HepG2 (cell line): ENCODE data around the gene TNFRSF6B. TPM values are rescaled to one million over a fixed set of nuclear protein-coding genes. Genes with fewer than 3 reads are reported as not detected.

Experiments used
- ATAC-seq: fragments of 200-7000 bp; cut with Tn5 transposase; 3 replicates; pipeline ENCODE4 v1.9.1; 2020; ENCODE audit warnings: mild to moderate bottlenecking, moderate library complexity
- BruUV-seq: library from RNA; stranded (reverse); fragments of 400-500 nt; replicated peaks from 2 replicates; lab custom pipeline; 2021; lab: Mats Ljungman, UMichigan
- CTCF ChIA-PET: fragments of 300-600 bp; formaldehyde crosslinking; extraction: SDS; loops from one replicate; lab custom pipeline; 2021; ENCODE audit warnings: low total read pairs, inconsistent platforms, low intra/inter-chr PET ratio; lab: Yijun Ruan, JAX
- POLR2A ChIA-PET: fragments of 350-600 bp; sonication (Branson Sonifier 250); formaldehyde crosslinking; loops from one replicate; lab custom pipeline; 2020; ENCODE audit warnings: antibody characterized with exemption, inconsistent platforms; lab: Yijun Ruan, JAX
- DNase-seq: peaks from one replicate; pipeline ENCODE4 v3.0.0-alpha.2; 2015; ENCODE audit warnings: low spot score
- FAIRE-seq: peaks from 3 replicates; lab custom pipeline; 2011; peaks lifted over from hg19 to GRCh38; lab: Jason Lieb, UNC
- H2AFZ ChIP-seq: one replicate; pipeline ENCODE4 v1.6.1; 2011; ENCODE audit warnings: low read length, inconsistent platforms
- H3K27ac ChIP-seq: fragments of 300-600 bp; 3 replicates; pipeline ENCODE4 v1.8.0; 2011; ENCODE audit warnings: mixed run types, mild to moderate bottlenecking, mixed read lengths, low read length, inconsistent platforms; ENCODE audit not compliant: insufficient read depth; ENCODE audit errors: extremely low read length
- H3K27me3 ChIP-seq, 2 experiments: fragments of 200-600 bp in 1 of 2; 2 replicates in 1 of 2; 3 replicates in 1 of 2; pipeline versions ENCODE4 v1.6.0 to v1.8.0; 2011; ENCODE audit warnings: low read length in 2 of 2, mild to moderate bottlenecking in 2 of 2, moderate library complexity in 2 of 2, inconsistent platforms in 1 of 2; ENCODE audit not compliant: insufficient read depth in 2 of 2, control insufficient read depth in 1 of 2
- H3K36me3 ChIP-seq, 2 experiments: fragments of 200-600 bp in 1 of 2; replicated peaks in 1 of 2; 2 replicates in 1 of 2; 3 replicates in 1 of 2; pipeline versions ENCODE4 v1.5.1 to v1.8.0; 2011; ENCODE audit warnings: low read length in 2 of 2, inconsistent platforms in 1 of 2; ENCODE audit not compliant: insufficient read depth in 2 of 2, control insufficient read depth in 1 of 2
- H3K4me1 ChIP-seq: 2 replicates; pipeline ENCODE4 v1.5.1; 2012; ENCODE audit warnings: low read length, inconsistent platforms; ENCODE audit not compliant: insufficient read depth
- H3K4me2 ChIP-seq: 2 replicates; pipeline ENCODE4 v1.6.0; 2011; ENCODE audit warnings: low read depth, low read length, inconsistent platforms
- H3K4me3 ChIP-seq, 3 experiments: fragments of 200-600 bp in 1 of 3; sonication (generic), shearing (Covaris generic) in 1 of 3; replicated peaks in 1 of 3; 2 replicates each; pipeline ENCODE4 v1.5.1; 2011 to 2016; ENCODE audit warnings: low read length in 3 of 3, inconsistent platforms in 2 of 3, low read depth in 2 of 3, mild to moderate bottlenecking in 2 of 3, control low read depth in 1 of 3, mixed read lengths in 1 of 3; ENCODE audit not compliant: insufficient read depth in 1 of 3
- H3K79me2 ChIP-seq: one replicate; pipeline ENCODE4 v1.6.1; 2011; ENCODE audit warnings: low read length, inconsistent platforms; ENCODE audit not compliant: insufficient read depth
- H3K9ac ChIP-seq: 2 replicates; pipeline ENCODE4 v1.6.0; 2011; ENCODE audit warnings: mild to moderate bottlenecking, low read depth, low read length, inconsistent platforms; ENCODE audit not compliant: insufficient read depth
- H3K9me3 ChIP-seq: 2 replicates; pipeline ENCODE4 v1.5.1; 2012; ENCODE audit warnings: mild to moderate bottlenecking, low read length
- H4K20me1 ChIP-seq: 2 replicates; pipeline ENCODE4 v1.6.0; 2011; ENCODE audit warnings: inconsistent platforms, mild to moderate bottlenecking, low read length, moderate library complexity; ENCODE audit not compliant: insufficient read depth
- CBX5 ChIP-seq: sonication (generic); formaldehyde crosslinking; IDR thresholded peaks from 2 replicates; pipeline ENCODE4 v1.4.0; 2020; ENCODE audit warnings: missing genetic modification reagents, borderline replicate concordance
- CCDC6 ChIP-seq: sonication (generic); formaldehyde crosslinking; IDR thresholded peaks from 2 replicates; pipeline ENCODE4 v1.8.1; 2022; ENCODE audit warnings: mild to moderate bottlenecking, missing genetic modification reagents, moderate library complexity
- CREM ChIP-seq, 2 experiments: sonication (generic) in 1 of 2; formaldehyde crosslinking in 1 of 2; IDR thresholded peaks; 2 replicates each; pipeline versions ENCODE4 v1.4.0 to v1.6.1; 2016 to 2020; ENCODE audit warnings: antibody characterized with exemption in 1 of 2, mild to moderate bottlenecking in 1 of 2, missing genetic modification reagents in 1 of 2
- HIVEP1 ChIP-seq: sonication (generic); formaldehyde crosslinking; IDR thresholded peaks from 2 replicates; pipeline ENCODE4 v1.4.0; 2020; ENCODE audit warnings: mild to moderate bottlenecking, missing genetic modification reagents
- NFAT5 ChIP-seq: sonication (generic); formaldehyde crosslinking; IDR thresholded peaks from 2 replicates; pipeline ENCODE4 v1.4.0; 2020; ENCODE audit warnings: missing genetic modification reagents
- NFRKB ChIP-seq: fragments of 450-650 bp; IDR thresholded peaks from 2 replicates; pipeline ENCODE4 v1.6.1; 2017
- PREB ChIP-seq: sonication (generic); formaldehyde crosslinking; IDR thresholded peaks from 2 replicates; pipeline ENCODE4 v1.4.0; 2020; ENCODE audit warnings: missing genetic modification reagents
- RFXANK ChIP-seq: IDR thresholded peaks from 2 replicates; pipeline ENCODE4 v1.6.1; 2016
- SOX5 ChIP-seq: IDR thresholded peaks from 2 replicates; pipeline ENCODE4 v1.6.1; 2016; ENCODE audit warnings: borderline replicate concordance
- TEAD3 ChIP-seq: optimal IDR thresholded peaks from 2 replicates; pipeline ENCODE3; 2016; ENCODE audit warnings: borderline replicate concordance
- ZNF350 ChIP-seq: sonication (generic); formaldehyde crosslinking; IDR thresholded peaks from 2 replicates; pipeline ENCODE4 v1.4.0; 2020; ENCODE audit warnings: mild to moderate bottlenecking, low read depth, missing genetic modification reagents, borderline replicate concordance
- ZNF563 ChIP-seq: sonication (generic); formaldehyde crosslinking; IDR thresholded peaks from 2 replicates; pipeline ENCODE4 v1.8.0; 2022; ENCODE audit warnings: mild to moderate bottlenecking, moderate library complexity, missing genetic modification reagents
- ZNF577 ChIP-seq: sonication (generic); formaldehyde crosslinking; IDR thresholded peaks from 2 replicates; pipeline ENCODE4 v1.4.0; 2020; ENCODE audit warnings: mild to moderate bottlenecking, low read depth, missing genetic modification reagents, borderline replicate concordance
- ZNF629 ChIP-seq: sonication (generic); formaldehyde crosslinking; conservative IDR thresholded peaks from 2 replicates; pipeline ENCODE4 v1.5.0; 2020; ENCODE audit warnings: missing genetic modification reagents
- ZNF770 ChIP-seq: sonication (generic); formaldehyde crosslinking; IDR thresholded peaks from 2 replicates; pipeline ENCODE4 v1.5.0; 2020; ENCODE audit warnings: mild to moderate bottlenecking, missing genetic modification reagents
- WGBS: methylation state at CpG from one replicate; pipeline ENCODE4 v1.1.6; 2017; ENCODE audit warnings: low lambda C conversion rate; 5-methylcytosine and 5-hydroxymethylcytosine counted together
- in situ Hi-C: cut with HindIII; loops from 2 replicates; pipeline ENCODE4 v1.10.0; 2017; ENCODE audit warnings: low pct_unique_long_range_greater_than_20kb; ENCODE audit not compliant: extremely low pct_ligation_motif_present
- intact Hi-C: fragments of 100-400 bp; cut with micrococcal nuclease; formaldehyde crosslinking; loops from one replicate; pipeline ENCODE4 v1.10.0; 2022; ENCODE audit not compliant: unreplicated experiment
- polyA plus RNA-seq, 8 experiments: library from polyadenylated mRNA; depleted of rRNA in 3 of 8; stranded (reverse) in 7 of 8; unstranded in 1 of 8; fragments of >200 nt; fragmentation: Illumina TruSeq in 4 of 8; extraction: Trizol in 4 of 8; gene quantifications; 2 replicates each; pipeline versions ENCODE4 v1.2.1 to v1.2.3, GENCODE V29; 2011 to 2016; ENCODE audit warnings: low read depth in 4 of 8, missing spikeins in 1 of 8, mixed read lengths in 1 of 8; ENCODE audit not compliant: insufficient read depth in 1 of 8
- total RNA-seq, 5 experiments: library from RNA; depleted of rRNA; stranded (reverse); fragments of >200 nt; fragmentation: Illumina TruSeq; extraction: Trizol; gene quantifications; 2 replicates each; pipeline ENCODE4 v1.2.3, GENCODE V29; 2016; ENCODE audit warnings: low read depth in 1 of 5

TNFRSF6B gene
- total and polyA plus RNA-seq, 2 of the 13 experiments (the other 11 are each of a cell fraction or from before 2014, with no cell fraction given), result 0.24 TPM; not detected in 1

- Histone ChIP-seq H2AFZ (no peak overlapping the region), H3K79me2 (peaks cover 77% of the 10 kb centered on the region), H3K9ac (peak overlapping the region; percentile 97), H4K20me1 (peaks cover 10% of the 10 kb centered on the region; the same call in 1 of the 2 replicates), H3K4me2 (peak overlapping the region; percentile 96), H3K27ac (peak overlapping the region; percentile 81), H3K27me3 (no peaks in the 10 kb centered on the region; a peak in 1 of 5 replicates), H3K4me1 (peaks cover 38% of the 10 kb centered on the region), H3K4me3 (peak overlapping the region; percentile 79 to 99 (median 99)), H3K9me3 (no peaks in the 10 kb centered on the region), H3K36me3 (peaks cover 26 to 62% of the 10 kb centered on the region in 2 experiments)
- ChIA-PET POLR2A (interaction anchor here (0.6 to 12.4 kb wide), 9 partner anchors 10 to 248 kb away, joined by 4 to 190 read pairs (median 16); partner anchors contain the start of genes LIME1, SLC2A4RG, TNFRSF6B and TPD52L2), CTCF (no interaction called here)
- in situ Hi-C loops (loop anchor here (5.0 to 10.0 kb wide), 3 partner anchors 33 to 148 kb away; no protein-coding TSS in a partner anchor), intact Hi-C loops (no loop called here)
- WGBS, result 95% methylated on average over 17 of the region's 17 CpGs
- no peak for FAIRE-seq
- no peak for ATAC-seq
- no peak for DNase-seq
- BruUV-seq, result no TSS peak
- TF ChIP-seq ZNF577 (CRISPR knock-in tag) (0 out of 2 replicates have a peak, but pooled peaks have one; percentile 43), CCDC6 (CRISPR knock-in tag) (no peak), CBX5 (0 out of 2 replicates have a peak, but pooled peaks have one; percentile 12), HIVEP1 (CRISPR knock-in tag) (0 out of 2 replicates have a peak, but pooled peaks have one; percentile 6), ZNF350 (CRISPR knock-in tag) (no peak), NFRKB (no peak), NFAT5 (CRISPR knock-in tag) (no peak), CREM (IDR thresholded peaks at IDR 0.05) (no peak), CREM (CRISPR knock-in tag; IDR thresholded peaks at IDR 0.05) (no peak), ZNF563 (CRISPR knock-in tag) (0 out of 2 replicates have a peak, but pooled peaks have one; percentile 18), SOX5 (CRISPR knock-in tag) (no peak), ZNF629 (CRISPR knock-in tag) (0 out of 2 replicates have a peak, but pooled peaks have one; percentile 0), TEAD3 (CRISPR knock-in tag) (no peak), RFXANK (CRISPR knock-in tag) (no peak), ZNF770 (CRISPR knock-in tag) (0 out of 2 replicates have a peak, but pooled peaks have one; percentile 47), PREB (CRISPR knock-in tag) (peak; percentile 66; the same call in 1 of the 2 replicates)
These were observed 12.7 kb downstream of the TNFRSF6B start for GRCh38 chr20:63709149-63709527.
